Measurements from ENCODE around the gene COL4A2.

COL4A2 gene

DNA sequence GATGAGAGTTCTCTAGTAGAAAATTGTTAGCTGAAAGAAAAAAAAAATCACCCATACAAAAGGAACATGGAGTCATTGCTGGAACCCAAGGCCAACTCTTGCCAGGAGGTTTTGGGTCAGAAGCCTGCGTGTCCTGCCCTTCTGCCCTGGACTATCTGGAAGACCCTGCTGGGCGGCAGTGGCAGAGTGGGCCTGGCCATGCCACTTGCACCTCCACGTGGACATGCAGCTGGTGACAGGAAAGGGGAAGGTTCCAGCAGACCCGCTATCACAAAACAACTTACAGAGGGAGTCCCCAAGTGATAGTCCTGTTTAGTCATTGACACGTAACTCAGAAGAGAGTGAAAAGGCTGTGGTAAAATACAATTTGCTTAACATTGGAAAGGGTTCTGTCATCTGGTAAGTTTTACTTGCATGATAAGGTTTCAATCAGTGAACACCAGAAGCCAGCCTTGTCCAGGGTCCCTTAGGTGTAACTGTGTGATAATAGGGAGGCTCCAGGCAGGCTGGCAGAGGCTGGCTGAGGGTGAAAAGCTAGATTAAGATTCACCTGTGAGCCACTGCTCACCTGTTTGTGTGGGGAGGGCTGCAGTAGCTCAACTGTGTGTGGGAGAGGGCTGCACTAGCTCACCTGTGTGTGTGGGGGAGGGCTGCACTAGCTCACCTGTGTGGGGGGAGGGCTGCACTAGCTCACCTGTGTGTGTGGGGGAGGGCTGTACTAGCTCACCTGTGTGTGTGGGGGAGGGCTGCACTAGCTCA is 47.8 kb downstream of the COL4A2 start:
- DNase-seq (ENCODE audit: low read depth, low spot score): no peak

DNA sequence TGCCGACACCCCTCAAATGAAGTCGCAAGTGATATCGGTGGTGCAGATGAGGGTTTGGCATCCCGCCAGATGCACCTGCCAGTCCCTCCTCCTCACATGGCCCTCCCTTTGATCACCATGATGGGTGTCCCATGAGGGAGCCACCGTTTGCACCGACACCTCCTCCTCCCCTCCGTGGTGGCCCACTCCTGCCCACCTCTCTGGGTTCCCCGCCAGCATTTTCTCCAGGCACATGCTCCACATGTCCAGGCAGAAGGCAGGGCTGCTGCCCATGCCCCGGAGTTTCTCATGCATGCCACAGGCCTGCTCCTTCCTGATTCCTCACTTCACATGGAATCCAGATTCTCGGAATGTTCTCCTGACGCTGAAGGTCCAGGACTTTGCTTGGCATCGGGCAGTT is 49.3 kb downstream of the COL4A2 start:
- no peak for DNase-seq (ENCODE audit: low read depth, low spot score)

DNA sequence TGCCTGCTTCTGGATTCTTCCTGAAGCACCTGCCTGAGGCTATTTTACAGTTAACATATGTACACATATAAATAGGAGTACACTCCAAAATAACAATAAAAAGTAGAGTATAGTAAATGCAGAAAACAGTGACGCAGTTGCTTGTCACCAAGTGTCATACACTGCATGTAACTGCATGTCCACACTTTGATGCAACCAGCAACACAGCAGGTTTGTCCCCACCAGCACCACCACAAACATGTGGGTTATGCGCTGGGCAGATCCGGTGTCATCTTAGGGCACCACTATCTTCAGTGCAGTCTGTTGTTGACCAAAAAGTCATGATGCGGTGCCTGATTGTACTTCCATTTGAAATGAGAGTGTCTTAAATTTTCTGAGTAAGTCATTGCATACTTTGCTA is 51.3 kb downstream of the COL4A2 start:
- DNase-seq (ENCODE audit: low read depth, low spot score): no peak

DNA sequence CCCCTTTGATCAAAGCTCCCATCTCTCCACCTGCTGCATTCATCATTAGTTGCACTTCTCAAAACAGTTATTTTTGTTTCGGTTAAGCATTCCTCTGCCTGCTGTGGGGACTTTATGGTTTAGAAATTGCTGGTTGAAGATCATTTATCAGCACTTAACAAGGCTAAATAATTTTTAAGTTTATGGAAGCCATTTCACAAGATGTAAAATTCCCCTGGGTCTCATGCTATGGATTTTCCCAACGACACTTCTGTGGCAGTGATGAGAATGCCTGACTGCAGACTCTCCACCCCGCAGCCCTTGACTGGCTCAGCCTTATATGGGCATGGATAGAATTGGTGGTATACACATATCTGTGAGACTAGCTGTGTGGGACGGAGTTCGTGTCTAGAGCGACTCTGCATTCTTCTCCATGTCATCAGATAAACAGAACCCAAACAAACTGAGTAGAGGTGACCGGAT is 52.8 kb downstream of the COL4A2 start:
- DNase-seq (ENCODE audit: low read depth, low spot score): no peak

DNA sequence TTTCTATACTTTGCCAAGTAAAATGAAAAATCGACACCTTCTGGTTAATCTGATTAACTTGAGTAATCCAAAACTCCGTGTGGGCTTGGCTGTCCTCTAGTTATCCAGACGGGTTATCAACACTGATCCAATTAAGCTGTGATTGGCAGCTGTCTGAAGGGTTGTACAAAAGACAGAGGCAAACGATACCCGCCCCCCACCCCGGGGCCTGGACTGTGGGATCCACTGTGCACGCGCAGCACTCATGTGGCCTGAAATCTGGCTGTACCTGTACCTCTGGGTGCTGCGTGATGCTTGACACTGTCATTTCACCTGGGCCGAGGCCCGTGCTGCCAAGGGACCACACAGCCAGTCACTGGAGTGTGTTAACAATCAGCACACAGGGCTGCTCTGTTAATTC is 53.5 kb downstream of the COL4A2 start:
- DNase-seq (ENCODE audit: low read depth, low spot score): no peak

DNA sequence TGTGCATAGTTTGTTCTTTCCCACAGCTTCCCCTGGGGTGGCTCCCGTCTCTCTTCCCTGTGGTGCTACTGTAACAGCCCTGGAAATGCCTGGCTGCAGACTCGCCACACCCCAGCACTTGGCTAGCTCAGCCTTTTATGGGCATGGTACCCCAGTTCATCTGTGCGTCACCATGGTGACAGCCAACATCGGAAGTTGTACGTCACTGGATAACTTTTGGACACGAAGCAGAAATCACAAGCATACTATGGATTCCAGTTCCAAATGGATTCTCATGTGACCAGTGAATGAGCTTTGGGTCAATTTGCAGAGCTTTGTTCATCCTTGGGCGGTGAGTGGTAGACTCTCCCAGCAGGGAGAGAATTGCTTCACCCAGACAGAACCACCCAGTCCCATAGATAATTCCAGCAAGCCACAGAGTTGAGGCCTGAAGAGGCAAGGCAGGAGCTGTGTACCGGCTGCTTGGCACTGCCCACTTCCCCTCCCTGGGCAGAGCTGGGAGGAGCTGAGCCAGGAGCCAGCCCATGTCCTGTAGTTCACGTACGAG is 54.4 kb downstream of the COL4A2 start:
- peak; percentile 88 for DNase-seq (ENCODE audit: low read depth, low spot score)

DNA sequence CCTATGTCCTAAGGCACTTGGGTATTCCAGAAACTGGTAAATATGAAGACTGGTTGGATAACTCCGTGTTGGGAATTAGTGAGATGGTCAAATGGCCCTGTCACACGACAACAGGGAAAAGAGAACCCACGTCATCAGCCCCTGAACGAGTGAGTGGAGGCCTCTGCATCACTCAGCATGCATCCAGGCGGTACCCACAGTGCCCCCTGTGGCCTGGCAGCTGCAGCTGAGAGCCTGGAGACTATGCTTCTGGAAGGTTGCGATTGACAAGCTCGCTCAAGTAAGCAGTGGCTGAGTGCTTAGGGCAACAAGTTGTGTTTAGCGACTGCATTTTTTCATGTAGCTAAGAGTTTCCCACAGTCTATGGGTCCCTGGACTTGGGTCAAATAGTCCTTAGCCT is 55.9 kb downstream of the COL4A2 start:
- DNase-seq (ENCODE audit: low read depth, low spot score): no peak

DNA sequence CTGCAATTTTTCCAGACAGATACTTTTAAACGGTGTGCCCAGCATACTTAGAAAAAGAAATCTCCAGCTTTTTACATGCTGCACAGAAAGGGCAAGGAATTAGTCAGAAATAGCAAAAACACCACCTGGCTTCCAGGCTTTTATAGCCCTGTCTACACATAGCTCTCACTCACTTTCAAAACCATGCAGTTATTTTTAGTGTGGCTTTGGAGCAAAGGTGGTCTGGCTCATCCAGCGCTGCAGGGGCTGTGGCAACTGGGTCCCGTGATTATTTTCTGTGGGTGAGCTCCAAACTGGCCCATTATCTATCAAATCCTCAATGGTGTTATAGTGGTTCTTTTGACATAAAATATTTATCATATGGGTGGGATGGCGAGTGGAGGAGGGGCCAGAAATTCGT is 57.0 kb downstream of the COL4A2 start:
- no peak for DNase-seq (ENCODE audit: low read depth, low spot score)

DNA sequence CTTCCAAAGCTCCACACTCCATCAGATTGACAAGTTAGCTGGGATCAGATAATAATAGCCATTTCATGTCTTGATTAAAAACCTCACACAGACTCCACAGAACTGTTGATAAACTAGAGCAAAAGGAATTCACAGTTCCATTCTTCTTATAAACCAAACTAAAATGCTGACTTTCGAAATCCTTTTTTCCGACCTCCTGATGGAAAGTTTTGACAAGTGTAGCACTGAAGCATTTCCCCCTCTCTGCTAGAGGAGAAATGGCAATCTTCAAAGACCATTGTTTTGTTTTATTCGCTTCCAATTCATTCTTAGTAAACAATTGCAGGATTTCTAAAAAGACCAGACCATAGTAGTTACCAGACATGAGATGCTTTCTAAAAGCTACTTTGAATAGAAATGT is 58.8 kb downstream of the COL4A2 start:
- no peak for DNase-seq (ENCODE audit: low read depth, low spot score)

DNA sequence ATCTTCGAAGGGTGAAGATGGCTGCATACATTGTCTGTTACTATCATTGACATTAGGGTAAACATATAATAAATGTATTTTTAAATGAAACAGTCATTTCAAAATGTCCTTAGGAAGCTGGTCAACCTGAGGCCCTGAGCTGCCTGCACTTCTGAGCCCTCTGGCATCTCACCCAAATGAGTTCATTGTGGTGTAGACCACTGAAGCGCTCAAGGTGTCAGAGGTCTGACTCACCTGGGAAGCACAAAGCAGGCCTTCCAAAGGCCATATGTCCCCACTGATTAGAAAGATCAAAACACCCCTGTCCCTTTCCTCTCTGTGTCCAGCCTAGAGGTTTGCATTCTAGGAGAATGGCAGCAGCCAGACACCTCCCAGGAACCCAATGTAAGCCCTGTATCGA is 59.6 kb downstream of the COL4A2 start:
- DNase-seq (ENCODE audit: low read depth, low spot score): no peak

DNA sequence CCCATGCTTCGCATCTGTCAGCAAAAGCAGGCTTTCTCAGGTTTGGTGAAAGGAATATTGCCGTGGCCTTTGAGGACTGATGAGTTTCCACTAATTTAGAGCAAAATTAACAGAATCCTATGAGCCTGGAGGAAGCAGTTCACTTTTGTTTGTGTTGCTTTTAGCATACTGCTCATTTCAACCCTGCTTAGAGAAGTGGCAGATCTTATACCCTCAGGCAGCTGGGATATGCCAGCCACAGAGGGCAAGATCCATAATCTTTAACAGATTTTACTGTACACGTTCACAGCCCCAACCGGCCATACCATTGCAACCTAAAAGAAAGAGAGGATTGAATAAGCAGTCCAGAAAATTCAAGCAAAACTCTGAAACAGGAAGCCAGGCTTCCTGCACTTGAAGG is 60.5 kb downstream of the COL4A2 start:
- DNase-seq (ENCODE audit: low read depth, low spot score): no peak

DNA sequence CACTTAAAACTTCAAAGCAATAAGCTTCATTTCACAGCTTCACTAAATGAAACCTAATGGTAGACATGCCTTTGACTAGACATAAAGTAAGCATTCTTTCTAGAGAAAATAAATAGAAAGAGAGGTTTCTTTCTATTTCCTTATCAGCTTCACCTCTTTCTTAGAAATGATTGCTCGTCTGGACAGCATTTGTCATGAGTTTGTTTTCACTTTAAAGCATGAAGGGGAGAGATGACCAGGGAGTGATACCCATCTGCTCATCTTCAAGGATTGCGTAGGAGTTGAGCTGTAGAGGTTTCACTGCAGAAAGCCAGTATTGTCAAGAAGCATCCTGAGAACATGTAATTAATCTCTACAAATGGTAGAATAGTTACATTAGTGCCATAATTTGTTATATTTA is 61.3 kb downstream of the COL4A2 start:
- DNase-seq (ENCODE audit: low read depth, low spot score): no peak

DNA sequence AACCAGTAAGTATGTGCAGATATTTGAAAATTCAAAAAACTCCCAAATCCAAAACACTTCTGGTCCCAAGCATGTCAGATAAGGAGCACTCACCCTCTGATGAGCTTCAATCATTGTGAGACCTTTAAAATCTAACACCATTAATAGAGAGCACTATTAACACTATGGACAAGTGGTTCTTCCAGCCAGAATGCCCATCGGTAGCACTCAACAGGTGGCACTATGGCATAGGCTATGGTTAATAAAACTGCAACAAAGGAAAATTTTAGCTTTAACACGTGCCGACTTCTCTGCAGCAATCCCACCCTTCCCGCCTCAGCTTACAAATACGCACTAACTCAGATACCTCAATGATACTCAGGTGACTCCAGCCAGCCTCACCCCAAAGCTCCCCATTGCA is 62.3 kb downstream of the COL4A2 start:
- no peak for DNase-seq (ENCODE audit: low read depth, low spot score)

DNA sequence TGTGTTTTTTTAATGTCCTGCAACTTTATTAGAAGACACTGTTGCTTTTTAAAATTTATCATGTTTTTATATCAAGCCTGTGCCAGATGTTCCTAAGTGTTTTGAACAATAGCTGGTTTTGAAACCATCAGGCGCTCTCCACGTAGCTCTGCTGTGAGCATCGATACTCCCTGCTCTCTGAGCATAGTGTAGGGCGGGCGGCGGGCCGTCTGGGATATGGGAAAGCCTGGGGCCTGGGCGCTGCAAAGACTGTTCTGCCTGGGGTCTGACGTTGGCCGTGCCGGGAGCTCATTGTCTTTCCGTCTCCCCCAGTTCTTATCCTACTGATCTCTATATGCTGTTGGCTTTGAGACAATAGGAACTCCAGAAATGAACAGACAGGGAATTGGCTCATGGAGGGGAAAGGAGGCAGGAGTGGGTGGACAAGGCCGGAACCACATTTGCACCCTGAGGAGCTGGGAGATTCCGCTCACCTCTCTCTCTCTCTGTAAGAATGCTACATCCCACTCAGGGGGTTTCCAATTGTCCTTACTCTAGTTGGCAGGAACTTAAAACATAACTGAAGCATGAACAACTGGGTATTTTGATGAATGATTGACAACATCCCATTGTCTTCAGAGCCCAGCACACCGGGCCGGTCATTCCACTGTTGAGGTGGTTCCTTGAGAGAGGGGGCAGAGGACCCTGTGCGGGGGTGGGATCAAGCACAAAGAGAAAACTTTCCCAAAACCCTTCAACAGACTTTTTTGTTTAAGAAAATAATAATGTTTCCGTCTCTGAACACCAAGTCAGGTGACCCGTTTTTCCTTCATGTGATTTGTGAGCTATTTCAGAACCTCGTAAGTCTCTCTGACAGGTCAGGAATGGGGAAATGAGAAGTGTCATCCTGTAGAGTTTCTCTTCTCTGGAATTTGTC is 64.7 kb downstream of the COL4A2 start:
- DNase-seq (ENCODE audit: low read depth, low spot score): no peak

DNA sequence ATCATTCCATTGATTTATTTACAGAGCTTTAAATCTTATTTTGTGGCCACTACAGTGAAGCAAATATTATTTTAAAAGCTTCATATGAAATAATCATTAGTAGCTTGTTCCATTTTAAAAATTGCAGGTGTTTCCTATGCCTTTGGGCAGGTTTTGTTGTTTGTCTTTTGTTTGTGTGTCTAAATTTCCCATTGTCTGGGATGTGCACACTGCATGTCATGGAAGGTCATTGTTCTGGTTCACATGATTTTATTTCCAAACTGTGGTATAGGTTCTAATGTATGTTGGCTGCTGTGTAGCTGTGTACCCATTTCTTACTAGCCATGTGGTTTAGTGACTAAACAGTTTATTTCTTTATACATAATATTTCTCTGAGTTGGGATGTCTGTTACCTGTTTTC is 65.6 kb downstream of the COL4A2 start:
- no peak for DNase-seq (ENCODE audit: low read depth, low spot score)

DNA sequence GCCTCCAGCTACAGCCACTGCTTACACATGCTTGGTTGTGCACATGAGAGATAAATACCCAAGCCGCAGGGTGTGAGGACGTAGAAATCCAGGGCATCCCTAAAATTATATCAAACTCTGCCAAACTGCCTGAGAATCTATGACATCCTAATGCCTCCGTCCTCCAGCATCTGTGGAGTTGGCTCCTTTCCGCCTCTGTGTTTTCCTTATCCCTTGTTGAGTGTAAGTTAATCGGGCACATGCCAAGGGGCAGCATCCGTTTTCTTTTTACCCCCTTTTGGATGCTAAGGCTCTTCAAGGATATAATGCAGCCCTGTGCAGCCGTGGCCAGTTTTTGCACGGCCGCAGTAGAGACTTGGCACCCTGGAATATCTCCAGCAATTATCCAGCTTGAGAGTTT is 66.5 kb downstream of the COL4A2 start:
- no peak for DNase-seq (ENCODE audit: low read depth, low spot score)

DNA sequence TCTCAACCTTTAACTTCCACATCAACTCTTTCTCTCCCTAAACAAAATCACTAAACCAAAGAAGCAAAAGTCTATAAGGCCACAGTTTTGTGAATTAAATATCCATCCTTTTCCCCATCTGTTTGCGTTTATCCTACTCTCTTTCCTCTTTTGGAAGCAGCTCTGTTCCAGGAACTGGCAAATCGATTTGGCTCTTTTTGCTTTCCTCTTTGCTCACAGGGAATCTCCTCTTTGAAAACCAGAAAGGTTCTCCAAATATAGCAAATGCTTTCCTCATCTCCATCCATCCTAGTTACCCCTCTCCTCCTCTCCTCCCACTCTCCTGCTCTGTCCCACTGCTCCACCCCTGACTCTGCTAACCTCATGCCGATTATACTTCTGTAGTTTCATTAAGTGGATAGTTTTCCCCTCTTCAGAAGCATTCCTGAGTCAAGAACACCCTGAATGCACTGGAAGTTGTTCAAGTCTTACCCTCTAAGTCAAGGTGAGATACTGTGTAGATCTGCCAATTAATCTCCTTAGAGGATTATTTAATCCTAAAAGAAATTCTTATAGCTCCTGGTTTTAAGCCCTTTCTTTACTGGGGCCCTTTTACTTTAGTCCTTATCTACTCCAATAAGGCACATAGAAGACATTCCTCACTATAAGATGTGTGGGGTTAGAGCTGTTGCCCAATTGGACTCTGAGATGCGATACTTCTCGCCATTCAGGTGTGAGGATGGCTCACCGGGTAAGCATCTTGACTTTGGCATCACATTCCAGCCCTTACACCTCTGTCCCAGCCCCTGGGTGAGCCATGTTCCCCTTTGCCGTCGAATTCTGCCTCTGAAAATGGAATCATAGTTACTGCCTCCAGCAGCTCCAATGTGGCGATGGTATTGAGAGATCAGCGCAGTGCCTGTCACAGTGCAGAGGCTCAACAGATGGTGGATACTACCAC is 67.6 kb downstream of the COL4A2 start:
- DNase-seq (ENCODE audit: low read depth, low spot score): no peak

DNA sequence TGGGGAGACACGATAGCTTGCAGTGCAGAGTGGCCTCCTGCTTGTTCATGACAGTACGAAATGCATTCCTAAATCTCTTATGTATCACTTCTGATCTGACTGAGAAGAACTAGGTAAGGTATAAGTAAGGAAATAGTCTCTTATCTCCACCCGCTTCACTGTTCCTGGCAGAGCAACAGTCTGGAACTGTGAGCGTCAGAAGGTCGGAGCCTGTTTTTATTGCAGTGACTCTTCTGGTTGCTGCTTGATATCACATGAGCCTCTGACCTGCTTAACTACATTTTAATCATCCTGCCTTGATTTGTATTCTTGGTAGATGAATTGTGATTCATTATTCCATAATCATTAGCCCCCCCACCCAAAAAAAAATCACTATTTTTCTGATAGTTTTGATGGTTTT is 69.0 kb downstream of the COL4A2 start:
- no peak for DNase-seq (ENCODE audit: low read depth, low spot score)

DNA sequence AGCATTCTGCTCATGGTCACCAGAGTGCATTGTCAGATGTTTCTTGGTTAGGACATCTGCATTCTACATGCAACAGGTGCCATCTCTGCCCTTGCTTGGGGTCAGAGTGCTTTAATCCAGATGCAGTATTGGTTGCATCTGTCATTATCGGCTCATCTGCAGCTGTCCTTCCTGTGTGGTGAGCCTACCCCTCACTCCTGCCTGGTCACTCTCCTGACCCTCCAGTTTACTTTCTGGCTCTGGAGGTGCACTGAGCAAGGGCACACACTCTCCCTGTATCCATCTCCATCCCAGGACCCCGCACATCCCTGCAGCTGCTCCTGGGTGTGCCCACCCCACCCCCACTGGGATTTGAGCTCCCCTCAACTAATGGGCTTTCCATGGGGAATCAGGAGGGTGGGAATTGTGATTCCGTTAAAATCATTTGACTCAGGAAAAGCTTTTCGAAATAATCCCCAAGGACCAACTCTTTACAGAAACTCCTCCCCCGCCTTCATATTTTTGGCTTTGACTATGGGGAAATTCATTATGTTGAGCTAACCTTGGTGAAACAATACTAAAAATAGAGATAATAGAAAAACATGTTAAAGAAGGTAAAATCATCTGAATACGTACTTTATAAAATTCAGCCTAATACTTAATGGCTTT is 70.2 kb downstream of the COL4A2 start:
- DNase-seq (ENCODE audit: low read depth, low spot score): no peak

DNA sequence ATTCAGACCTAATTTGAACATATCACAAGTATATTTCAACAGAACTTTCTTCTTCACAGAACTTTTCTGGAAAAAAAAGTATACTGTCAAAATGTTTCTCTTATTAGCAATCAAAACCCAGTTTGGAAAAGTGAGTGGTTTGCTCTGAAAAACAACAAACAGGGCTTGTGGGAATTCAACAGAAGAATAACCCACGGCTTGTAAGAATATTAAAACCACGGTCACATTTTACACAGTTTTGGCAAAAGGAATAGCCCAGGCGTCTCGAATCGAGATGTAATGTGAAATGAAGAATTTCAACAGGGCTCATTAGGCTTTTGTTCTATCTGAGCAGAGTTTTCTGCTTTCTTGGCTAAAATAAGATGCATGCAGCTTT is 70.7 kb downstream of the COL4A2 start:
- no peak for DNase-seq (ENCODE audit: low read depth, low spot score)

DNA sequence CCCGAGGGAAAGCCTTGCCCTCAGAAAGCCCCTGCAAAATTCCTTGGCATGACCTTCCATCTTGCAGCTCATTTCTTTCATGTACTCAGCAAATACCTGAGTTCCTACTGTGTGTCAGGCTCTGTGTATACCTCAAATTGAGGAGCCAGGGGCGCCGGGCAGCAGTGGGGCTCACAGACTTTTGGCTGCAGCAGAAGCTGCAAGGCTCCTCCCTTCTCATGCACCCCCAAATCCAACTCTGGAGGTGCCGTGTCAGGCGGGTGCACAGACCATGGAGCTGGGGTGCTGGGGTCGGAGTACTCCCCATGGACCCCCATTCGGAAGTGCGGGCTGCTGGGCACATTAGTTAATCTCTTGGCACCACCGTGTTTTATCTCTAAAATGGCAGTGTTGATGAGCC is 72.3 kb downstream of the COL4A2 start:
- no peak for DNase-seq (ENCODE audit: low read depth, low spot score)

Measured in smooth muscle cell of the brain vasculature (primary cell).